Measurements from ENCODE around the gene SLC6A7.

The SLC6A7 gene

DNA sequence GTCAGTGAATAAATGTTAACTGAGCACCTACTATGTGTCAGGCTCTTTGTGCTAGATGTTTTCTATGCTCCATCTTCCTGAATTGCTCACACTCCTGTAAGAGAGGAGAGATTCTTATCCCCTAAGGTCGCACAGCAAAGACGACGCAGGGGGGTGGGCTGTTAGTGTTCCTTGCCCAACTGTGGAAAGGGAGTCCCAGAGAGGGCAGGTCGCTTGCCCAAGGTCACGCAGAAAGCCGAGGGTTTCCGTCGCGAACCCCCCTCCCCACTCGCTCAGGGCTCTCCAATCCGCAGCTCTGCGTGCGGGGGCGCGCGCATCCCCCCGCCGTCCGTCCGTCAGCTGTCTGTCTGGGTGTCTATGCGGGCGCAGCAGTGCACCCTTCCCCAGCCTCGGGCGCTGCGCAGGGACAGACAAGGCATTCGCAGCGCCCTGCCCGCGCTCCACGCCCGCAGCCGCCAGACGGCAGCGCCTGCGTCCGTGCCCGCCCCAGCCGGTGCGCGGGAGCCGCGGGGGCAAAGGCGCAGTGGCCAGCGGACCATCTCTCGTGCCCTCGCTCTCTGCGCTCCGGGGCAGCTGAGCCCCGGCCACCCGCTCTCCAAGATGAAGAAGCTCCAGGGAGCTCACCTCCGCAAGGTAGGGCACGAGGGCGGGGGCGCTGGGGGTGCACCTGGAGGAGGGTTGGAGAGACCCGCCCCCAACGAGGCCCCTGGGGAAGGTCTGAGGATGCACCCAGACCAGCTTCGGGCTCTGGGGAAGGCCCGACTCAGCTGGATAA is at the start of gene SLC6A7:
Gene SLC6A7, plus strand, starts transcription at position 335 of the 775 bp plus-strand sequence. Its CDS starts 266 bp downstream, at position 601.
- DNase-seq (ENCODE audit: low read depth in 2 of 2) = no peak

DNA sequence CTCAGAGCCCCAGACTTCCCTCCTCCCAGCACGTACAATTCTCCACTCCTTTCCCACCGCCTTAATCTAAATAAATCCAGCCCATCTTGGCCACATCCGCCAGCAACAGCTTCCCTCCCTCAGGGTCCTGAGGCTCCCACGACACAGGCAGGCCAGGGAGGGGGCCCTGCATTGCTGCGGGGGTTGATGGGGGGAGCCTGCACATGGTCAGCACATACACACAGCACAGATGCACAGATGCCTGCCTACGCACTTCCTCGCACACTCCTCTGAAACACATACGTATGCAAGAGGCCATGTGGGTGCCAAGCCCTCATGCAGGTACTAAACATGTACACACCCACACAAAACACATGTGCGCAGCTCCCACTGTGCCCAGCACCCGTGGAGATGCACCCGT is 49.0 kb upstream of the SLC6A7 start:
- DNase-seq (ENCODE audit: low read depth in 2 of 2) = no peak

DNA sequence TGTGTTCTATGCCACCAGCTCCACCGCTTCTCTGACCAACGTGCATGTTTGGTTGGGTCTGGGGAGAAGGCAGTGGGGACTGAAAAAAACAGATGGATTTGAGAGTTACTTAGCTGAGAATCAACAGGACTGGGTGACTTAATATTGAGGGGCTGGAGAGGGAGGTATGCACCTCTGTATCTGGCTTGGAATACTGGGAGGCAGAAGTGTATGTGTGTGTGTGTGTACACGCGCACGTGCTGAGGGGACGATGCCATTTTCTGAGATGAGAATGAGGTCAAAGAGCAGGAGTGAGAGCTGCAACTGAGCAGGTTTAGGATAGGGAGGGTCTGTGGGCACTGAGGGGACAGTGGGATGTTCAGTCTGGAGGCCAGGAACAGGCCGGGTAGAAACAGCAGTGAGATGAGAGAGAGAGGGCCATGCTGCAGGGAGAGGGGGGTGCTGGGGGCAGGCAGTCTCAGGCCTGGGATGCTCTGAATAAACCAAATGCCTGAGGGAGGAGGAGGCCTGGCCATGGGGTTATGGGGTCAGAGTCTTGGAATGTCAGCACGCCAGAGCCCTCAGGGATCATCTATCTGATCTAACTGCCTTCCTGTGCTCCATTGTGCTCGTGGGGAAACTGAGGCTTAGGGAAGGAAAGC is 48.2 kb upstream of the SLC6A7 start:
- no peak for DNase-seq (ENCODE audit: low read depth in 2 of 2)

- DNase-seq (ENCODE audit: low read depth in 2 of 2) = no peak
Observed at GRCh38 chr5:150142185-150142958, 47.5 kb upstream of the SLC6A7 start.

DNA sequence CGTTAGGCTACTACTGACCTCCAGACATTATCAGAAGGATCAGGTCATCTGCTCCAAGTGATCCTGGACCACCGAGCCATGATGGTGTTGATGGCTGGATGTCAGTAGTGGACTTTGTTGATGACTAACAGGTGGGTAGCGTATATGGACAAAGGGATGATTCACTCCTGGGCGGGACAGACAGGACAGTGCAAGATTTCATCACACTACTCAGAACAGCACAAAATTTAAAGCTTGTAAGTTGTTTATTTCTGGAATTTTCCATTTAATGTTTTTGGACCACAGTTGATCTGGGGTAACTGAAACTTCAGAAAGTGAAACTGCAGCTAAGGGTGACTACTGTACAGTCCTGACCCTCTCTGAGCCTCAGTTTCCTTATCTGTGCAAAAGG is 46.9 kb upstream of the SLC6A7 start:
- DNase-seq (ENCODE audit: low read depth in 2 of 2) = no peak

GRCh38 chr5:150143350-150144245 is 46.3 kb upstream of the SLC6A7 start:
- no peak for DNase-seq (ENCODE audit: low read depth in 2 of 2)

DNA sequence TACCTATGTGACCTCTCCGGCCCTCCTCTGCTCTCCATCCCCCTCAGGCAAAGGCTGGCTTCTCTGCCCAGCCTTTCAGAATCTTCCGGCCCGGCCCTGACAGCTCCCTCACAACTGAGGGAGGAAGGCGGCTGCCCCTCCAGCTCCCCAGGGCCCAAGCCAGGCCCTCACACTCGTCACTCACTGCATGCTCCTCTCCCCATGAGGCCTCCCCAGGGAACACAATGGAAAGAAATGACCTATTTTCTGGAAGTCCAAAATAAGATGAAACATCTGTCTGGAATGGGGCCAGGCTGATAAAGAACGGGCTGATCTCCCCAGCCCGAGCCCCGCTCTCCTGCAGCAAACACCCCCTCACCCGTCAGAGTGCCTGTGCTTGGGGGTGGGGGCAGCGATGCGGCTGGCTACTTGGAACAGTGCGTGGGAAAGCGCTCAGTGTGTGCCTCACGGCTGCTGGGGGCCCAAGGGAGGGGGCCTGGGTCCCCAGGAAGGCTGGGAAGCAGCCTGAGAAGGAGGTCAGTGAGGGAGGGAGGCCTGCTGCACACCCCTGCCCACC is 45.5 kb upstream of the SLC6A7 start:
- no peak for DNase-seq (ENCODE audit: low read depth in 2 of 2)

- DNase-seq (ENCODE audit: low read depth in 2 of 2) = no peak
Observed at GRCh38 chr5:150144879-150145278, 45.0 kb upstream of the SLC6A7 start.

DNA sequence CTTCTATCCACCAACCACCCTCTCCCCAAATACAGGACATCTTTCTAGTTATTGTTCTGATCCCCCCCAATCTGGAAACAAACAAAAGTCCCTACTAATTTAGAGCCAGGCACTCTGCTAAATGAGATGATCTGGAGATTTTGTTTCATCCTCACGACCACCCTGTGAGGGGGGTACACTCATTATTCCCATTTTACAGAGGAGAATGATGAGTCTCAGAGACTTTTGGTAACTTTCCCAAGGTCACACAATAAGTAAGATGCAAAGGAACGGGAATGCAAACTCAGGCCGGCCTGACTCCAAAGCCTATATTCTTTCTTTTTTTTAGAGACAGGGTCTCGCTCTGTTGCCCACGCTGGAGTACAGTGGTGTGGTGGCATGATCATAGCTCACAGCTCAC is 43.6 kb upstream of the SLC6A7 start:
- DNase-seq (ENCODE audit: low read depth in 2 of 2) = no peak

DNA sequence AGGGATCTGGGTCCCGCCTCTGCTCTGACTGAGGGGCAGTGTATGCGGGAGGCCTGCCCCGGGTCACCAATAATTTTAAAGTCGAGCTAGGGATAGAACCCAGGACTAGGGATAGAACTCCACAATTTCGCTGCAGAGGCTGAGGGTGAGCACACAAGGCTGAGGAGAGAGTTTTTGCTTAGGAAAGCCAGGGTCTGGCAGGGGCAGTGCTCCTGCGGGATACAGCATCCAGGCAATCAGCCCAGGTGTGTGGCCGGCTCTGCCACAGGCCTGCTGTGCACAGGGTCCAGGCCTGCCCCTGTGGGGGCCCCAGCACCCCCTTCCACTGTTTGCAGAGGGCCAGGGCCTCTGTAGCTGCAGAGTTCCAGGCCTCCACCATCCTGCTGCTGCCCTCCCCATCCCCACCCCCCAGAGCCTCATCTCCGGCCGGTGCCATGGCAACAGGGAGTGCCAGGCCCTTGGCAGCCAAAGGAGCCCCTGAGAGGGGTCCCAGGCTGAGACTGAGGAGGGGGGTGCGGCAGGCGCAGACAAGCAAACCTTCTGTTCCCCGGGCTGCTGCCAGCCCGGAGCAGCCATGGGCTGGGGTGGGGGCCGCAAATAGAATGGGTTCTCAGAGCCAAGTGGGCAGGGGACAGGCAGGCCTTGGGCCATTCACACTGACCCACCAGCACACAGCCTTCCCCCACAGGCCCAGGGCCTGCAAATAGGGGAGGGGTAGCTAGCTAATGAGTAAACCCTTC is 42.8 kb upstream of the SLC6A7 start:
- no peak for DNase-seq (ENCODE audit: low read depth in 2 of 2)

- no peak for DNase-seq (ENCODE audit: low read depth in 2 of 2)
Observed at GRCh38 chr5:150147670-150148069, 42.2 kb upstream of the SLC6A7 start.

GRCh38 chr5:150148117-150148927 is 41.5 kb upstream of the SLC6A7 start:
- DNase-seq (ENCODE audit: low read depth in 2 of 2) = no peak

DNA sequence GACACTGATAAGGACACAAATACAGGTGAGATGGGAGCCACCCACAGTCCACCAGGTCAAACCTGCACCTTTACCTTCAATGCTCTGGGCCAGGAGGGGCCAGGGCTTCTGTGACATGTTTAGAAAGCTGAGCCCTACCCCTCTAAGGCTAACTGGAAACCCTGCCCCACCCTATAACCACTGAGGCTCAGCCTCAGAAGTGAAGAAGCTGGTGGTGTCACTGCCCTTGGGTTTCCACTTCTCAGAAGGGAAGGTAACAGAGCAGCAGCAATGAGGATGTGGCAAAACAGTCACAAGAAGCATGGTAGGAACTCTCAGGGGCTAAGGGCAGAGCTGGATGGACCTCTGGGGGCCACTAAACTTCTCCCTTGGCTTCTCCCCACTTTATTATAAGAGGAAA is 40.2 kb upstream of the SLC6A7 start:
- DNase-seq (ENCODE audit: low read depth in 2 of 2) = no peak

DNA sequence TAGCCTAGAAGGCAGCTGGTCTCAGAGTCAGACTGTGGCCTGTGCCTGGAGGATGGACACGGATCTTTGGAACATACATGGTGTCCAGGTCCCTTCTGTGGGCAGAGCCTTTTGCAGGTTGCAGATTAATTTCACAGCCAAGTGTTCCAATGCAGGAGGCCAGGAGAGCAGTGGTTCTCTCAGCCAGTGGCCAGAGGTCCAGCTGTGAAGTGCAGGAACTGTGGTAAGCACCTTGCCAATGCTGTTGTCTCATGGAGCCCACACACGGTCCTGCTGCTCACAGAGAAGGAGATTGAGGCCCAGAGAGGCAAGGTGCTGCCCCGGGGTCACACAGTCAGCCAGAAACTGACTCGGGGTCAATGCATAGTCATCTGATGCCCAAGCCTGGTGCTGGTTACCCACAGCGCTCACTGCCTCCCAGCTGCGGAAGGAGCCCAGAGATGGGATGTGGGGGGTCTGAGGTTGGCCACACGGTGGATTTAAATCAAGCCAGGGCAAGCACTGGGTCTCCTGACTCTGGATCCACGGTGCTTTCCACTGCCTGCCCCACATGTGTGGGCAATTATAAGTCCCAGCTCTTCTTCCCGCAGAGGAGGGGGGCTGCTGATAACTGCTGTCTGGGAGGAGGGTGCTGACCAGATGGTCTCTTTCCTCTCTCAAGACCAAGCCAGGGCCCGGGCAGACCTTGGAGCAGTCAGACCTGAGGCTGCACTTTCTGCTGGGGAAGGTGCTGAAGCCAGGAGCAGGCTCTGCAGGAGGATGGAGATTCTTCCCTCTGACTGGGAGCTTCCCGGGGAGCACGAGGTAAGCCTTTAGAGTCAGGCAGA is 37.0 kb upstream of the SLC6A7 start:
- DNase-seq (ENCODE audit: low read depth in 2 of 2) = no peak

DNA sequence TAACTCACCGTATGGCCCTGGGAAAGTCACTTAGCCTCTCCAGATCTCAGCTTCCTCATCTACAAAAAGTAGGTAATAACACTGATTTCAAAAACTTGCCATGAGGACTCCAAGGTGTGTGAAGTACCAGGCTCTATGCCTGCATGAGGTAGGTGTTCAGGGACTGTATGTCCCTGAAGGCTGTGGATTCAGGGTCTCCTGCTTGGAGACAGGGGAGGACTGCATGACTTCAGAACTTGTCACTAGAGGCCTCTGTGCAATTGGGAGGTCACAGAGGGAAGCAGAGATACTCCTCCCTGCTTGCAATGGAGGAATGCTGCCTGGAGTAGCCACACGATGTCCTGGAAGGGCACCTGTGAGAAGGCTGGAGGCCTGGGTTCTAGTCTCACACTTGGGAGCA is 36.4 kb upstream of the SLC6A7 start:
- no peak for DNase-seq (ENCODE audit: low read depth in 2 of 2)

- no peak for DNase-seq (ENCODE audit: low read depth in 2 of 2)
Observed at GRCh38 chr5:150153957-150154617, 35.8 kb upstream of the SLC6A7 start.

DNA sequence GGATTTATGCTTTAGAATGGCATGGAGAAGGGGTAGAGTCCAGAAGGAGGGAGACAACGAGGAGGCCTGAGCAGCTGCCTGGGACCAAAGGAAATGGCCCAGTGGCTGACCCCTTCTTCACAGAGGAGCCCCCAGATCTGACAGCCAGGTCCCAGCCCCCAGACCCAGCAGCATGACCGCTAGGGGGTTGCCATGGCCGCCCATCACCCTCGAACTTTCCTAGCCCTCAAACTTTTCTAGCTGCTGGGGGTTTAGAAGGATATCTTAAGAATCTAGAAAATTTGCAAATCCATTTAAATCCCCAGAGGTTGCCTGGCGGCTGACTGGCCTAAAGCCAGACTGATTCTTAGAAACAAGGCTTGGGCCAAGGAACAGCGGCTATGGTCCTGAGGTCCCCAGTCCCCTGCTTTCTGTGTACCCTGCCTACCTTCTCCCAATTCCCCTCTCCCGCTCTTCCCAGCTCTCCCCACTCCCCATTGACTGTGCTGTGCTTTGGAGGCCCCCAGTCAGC is 35.2 kb upstream of the SLC6A7 start:
- no peak for DNase-seq (ENCODE audit: low read depth in 2 of 2)
